Tibial nerve (tissue), 4 donors: Measurements from ENCODE around the gene WDR64. TPM values are rescaled to one million over a fixed set of nuclear protein-coding genes. Genes with fewer than 3 reads are reported as not detected.

Experiments used
- DNase-seq, 2 donors: peaks; one replicate each; pipeline ENCODE4 v3.0.0-alpha.2; 2019; ENCODE audit warnings: low spot score in 2 of 2
- H3K27ac ChIP-seq, 4 donors: fragments of 200-600 bp; sonication (generic) in 3 of 4; one replicate each; pipeline ENCODE4 v1.5.1; 2017 to 2019; ENCODE audit warnings: mild to moderate bottlenecking in 1 of 4
- H3K27me3 ChIP-seq, 2 donors: fragments of 200-600 bp; sonication (generic) in 1 of 2; one replicate each; pipeline versions ENCODE4 v1.5.1 to v1.6.0; 2017 to 2019
- H3K36me3 ChIP-seq, 3 donors: fragments of 200-600 bp; sonication (generic); one replicate each; pipeline ENCODE4 v1.5.1; 2018 to 2019
- H3K4me1 ChIP-seq, 4 donors: fragments of 200-600 bp; sonication (generic) in 3 of 4; one replicate each; pipeline ENCODE4 v1.5.1; 2017 to 2019
- H3K4me3 ChIP-seq, 4 donors: fragments of 200-600 bp; sonication (generic) in 3 of 4; one replicate each; pipeline ENCODE4 v1.5.1; 2017 to 2019; ENCODE audit warnings: mild to moderate bottlenecking in 1 of 4, moderate library complexity in 1 of 4
- H3K9me3 ChIP-seq, 4 donors: fragments of 200-600 bp; sonication (generic) in 3 of 4; one replicate each; pipeline ENCODE4 v1.5.1; 2017 to 2019
- EP300 ChIP-seq, 2 donors: sonication (generic); formaldehyde crosslinking; IDR thresholded peaks; one replicate each; pipeline ENCODE4 v1.6.1; 2017; ENCODE audit warnings: antibody characterized with exemption in 2 of 2, mild to moderate bottlenecking in 1 of 2
- POLR2A ChIP-seq, 2 donors: fragments of 450-650 bp; IDR thresholded peaks; one replicate each; pipeline ENCODE4 v1.6.1; 2017; ENCODE audit warnings: antibody characterized with exemption in 2 of 2, mild to moderate bottlenecking in 2 of 2, moderate library complexity in 2 of 2
- WGBS, 2 donors: methylation state at CpG; one replicate each; pipeline ENCODE4 v1.1.5; 2018; 5-methylcytosine and 5-hydroxymethylcytosine counted together
- total RNA-seq, 4 donors: library from RNA; depleted of rRNA; stranded (reverse); fragments of >200 nt; gene quantifications; one replicate each; pipeline ENCODE4 v1.1.0, GENCODE V29; 2016
- TF ChIP-seq, protein P1 (sequence below), 5 experiments: fragments of 200-600 bp in 3 of 5; fragments of 450-650 bp in 2 of 5; sonication (generic) in 3 of 5; IDR thresholded peaks; one replicate each; pipeline ENCODE4 v1.5.1; 2016 to 2019; ENCODE audit warnings: antibody characterized with exemption in 5 of 5, mild to moderate bottlenecking in 3 of 5, moderate library complexity in 2 of 5

The WDR64 gene
- total RNA-seq, 4 donors from 2014 or later = 0.42 TPM; not detected in 3

DNA sequence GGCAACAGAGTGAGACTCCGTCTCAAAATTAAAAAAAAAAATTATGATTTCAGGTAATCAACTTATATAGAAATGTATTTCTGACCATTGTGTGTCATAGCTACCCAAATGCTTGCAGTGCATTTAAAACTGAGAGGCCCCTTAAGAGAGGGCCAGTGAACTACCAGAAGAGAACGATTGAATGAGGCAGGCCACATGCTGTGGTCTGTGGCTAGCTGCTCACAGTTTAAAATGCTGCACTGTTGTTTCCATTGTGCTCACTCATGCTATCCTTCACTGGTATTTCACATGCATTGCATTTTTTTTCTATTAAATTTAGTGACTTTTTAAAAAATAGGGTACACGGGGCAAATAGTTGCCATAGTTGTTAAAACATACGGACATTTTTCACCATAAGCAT lies 37.9 kb upstream of the WDR64 start:
- DNase-seq = no peak
- 82 to 87% methylated on average over 4 of the region's 4 CpGs for WGBS, 2 donors
- no peaks in the 10 kb centered on the region for H3K27me3 ChIP-seq
- no peaks in the 10 kb centered on the region for H3K9me3 ChIP-seq
- H3K36me3 ChIP-seq = no peaks in the 10 kb centered on the region
- H3K27ac ChIP-seq = no peak overlapping the region
- peaks cover 0 to 6% (median 0%) of the 10 kb centered on the region in 4 donors for H3K4me1 ChIP-seq
- no peak overlapping the region for H3K4me3 ChIP-seq
- TF ChIP-seq POLR2A (IDR thresholded peaks at IDR 0.05) = no peak
- TF ChIP-seq, protein P1, sequence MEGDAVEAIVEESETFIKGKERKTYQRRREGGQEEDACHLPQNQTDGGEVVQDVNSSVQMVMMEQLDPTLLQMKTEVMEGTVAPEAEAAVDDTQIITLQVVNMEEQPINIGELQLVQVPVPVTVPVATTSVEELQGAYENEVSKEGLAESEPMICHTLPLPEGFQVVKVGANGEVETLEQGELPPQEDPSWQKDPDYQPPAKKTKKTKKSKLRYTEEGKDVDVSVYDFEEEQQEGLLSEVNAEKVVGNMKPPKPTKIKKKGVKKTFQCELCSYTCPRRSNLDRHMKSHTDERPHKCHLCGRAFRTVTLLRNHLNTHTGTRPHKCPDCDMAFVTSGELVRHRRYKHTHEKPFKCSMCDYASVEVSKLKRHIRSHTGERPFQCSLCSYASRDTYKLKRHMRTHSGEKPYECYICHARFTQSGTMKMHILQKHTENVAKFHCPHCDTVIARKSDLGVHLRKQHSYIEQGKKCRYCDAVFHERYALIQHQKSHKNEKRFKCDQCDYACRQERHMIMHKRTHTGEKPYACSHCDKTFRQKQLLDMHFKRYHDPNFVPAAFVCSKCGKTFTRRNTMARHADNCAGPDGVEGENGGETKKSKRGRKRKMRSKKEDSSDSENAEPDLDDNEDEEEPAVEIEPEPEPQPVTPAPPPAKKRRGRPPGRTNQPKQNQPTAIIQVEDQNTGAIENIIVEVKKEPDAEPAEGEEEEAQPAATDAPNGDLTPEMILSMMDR (IDR thresholded peaks at IDR 0.05) = no peak
- no peak for TF ChIP-seq EP300 (IDR thresholded peaks at IDR 0.05)

DNA sequence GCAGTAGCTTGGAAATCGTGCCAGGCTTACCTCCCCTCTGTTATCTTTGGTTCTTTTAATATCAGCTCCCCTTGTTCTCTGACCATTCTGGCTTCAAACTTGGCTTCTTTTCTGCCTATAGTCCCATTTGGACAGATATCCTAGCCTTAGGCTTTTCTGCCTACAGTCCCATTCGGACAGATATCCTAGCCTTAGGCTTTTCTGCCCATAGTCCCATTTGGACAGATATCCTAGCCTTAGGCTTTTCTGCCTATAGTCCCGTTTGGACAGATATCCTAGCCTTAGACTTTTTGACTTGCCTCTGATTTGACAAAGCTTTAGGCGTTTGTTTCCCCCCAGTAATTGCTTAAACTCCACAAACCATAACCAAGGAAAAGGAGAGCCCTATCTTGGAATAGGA lies 37.5 kb upstream of the WDR64 start:
- H3K36me3 ChIP-seq = no peaks in the 10 kb centered on the region
- no peak overlapping the region for H3K27ac ChIP-seq
- no peak for DNase-seq
- H3K4me1 ChIP-seq = peaks cover 0 to 6% (median 0%) of the 10 kb centered on the region in 4 donors
- H3K4me3 ChIP-seq = no peak overlapping the region
- 71 to 73% methylated on average over 4 of the region's 4 CpGs for WGBS, 2 donors
- no peak for TF ChIP-seq POLR2A (IDR thresholded peaks at IDR 0.05)
- H3K9me3 ChIP-seq = no peaks in the 10 kb centered on the region
- H3K27me3 ChIP-seq = no peaks in the 10 kb centered on the region

DNA sequence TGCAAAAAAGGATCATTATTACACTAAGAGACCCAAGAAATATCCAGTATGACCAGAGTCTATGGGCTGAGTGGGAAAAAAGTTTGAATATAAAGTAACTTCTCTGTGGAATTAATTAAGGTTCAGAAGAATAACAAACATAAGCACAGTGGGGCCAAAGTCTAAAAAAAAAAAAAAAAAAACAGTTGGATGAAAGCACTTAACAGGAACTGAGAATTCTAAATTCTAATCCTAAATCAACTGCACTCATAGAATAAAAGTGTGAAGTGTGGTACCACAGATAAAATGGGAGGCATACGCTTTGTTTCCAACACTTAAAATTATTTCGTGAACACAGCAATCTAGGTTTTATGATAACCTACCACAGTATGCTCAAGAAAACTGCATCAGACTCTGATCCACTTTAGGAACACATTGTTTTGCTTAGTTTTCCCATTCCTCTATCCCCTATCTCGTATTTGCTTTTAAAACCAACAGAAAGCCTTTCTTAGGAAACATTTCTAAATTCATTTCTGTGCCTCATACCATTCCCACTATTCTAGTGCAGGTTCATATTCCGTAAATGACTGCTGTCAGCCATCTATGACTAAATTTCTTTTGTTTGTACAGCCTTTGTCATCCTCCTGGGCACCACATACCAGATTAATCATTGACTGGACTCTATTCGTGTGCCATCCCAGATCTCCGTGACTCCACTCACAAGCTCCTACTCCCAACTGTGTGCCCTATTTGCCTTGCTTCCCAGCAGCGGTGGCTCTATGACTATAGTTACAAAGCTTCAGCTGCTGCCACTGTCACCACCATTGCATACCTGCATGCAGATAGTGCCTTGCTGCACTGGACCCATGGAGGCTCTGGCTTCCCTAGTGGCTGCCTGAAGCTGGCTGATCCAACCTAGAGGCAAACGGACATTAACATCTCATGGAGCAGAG lies 36.8 kb upstream of the WDR64 start:
- Histone ChIP-seq H3K36me3 (no peaks in the 10 kb centered on the region), H3K4me3 (no peak overlapping the region), H3K27ac (no peak overlapping the region), H3K4me1 (peaks cover 0 to 6% (median 0%) of the 10 kb centered on the region in 4 donors), H3K27me3 (no peaks in the 10 kb centered on the region), H3K9me3 (no peaks in the 10 kb centered on the region)
- WGBS, 2 donors = 84 to 86% methylated on average over 8 of the region's 8 CpGs
- DNase-seq = no peak
- TF ChIP-seq EP300 (IDR thresholded peaks at IDR 0.05) (no peak), POLR2A (IDR thresholded peaks at IDR 0.05) (no peak)
- TF ChIP-seq, protein P1 (IDR thresholded peaks at IDR 0.05) = no peak

DNA sequence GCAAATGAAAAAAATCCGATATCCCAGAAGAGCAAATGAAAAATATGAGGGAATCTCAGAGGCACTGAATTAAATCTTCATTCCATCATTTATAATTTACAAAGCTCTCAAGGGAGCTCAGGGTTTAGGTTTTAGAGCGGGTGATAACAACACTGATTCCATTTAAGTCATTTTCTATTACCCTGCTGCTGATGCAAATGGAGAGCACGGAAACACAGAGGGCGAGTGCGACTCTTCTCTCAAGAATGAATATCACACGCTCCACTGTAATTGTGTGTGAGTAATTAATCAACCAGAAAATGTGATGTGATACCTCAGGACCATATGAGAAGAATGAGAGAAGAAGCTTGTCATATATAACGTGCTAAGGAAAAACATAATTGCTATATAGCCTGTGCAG lies 34.7 kb upstream of the WDR64 start:
- no peak for DNase-seq
- no peaks in the 10 kb centered on the region for H3K27me3 ChIP-seq
- no peaks in the 10 kb centered on the region for H3K36me3 ChIP-seq
- no peak overlapping the region for H3K27ac ChIP-seq
- 92 to 99% methylated on average over 7 of the region's 7 CpGs for WGBS, 2 donors
- peaks cover 0 to 3% (median 0%) of the 10 kb centered on the region in 4 donors for H3K4me1 ChIP-seq
- no peaks in the 10 kb centered on the region for H3K9me3 ChIP-seq
- no peak overlapping the region for H3K4me3 ChIP-seq
- TF ChIP-seq EP300 (IDR thresholded peaks at IDR 0.05) (no peak), POLR2A (IDR thresholded peaks at IDR 0.05) (no peak)
- TF ChIP-seq, protein P1 (IDR thresholded peaks at IDR 0.05) = no peak

DNA sequence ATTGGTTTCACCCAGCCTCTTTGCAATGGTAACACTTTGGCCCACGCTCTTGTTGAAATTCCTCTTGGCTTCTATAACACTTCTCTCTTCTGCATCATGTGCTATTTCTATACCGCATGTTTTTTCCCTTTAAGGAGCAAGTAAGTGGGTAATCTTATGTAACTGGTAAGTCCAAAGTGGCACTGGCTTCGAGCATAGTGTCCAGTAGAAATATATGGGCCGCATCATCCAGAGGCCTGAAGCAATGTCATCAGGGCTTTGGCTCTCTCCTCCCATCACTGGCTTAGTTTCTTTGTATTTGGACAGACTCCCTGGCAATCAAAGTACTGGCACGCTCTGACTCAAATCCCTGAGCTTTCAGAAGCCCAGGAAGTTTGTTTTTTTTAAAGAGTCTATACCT lies 29.4 kb upstream of the WDR64 start:
- no peaks in the 10 kb centered on the region for H3K27me3 ChIP-seq
- TF ChIP-seq, protein P1 (IDR thresholded peaks at IDR 0.05) = no peak
- no peak for TF ChIP-seq POLR2A (IDR thresholded peaks at IDR 0.05)
- TF ChIP-seq EP300 (IDR thresholded peaks at IDR 0.05) = no peak
- no peaks in the 10 kb centered on the region for H3K9me3 ChIP-seq
- DNase-seq = no peak
- peaks cover 0 to 9% (median 0%) of the 10 kb centered on the region in 3 donors for H3K36me3 ChIP-seq
- no peaks in the 10 kb centered on the region for H3K4me1 ChIP-seq
- H3K27ac ChIP-seq = no peak overlapping the region
- 78 to 84% methylated on average over 5 of the region's 5 CpGs for WGBS, 2 donors
- no peak overlapping the region for H3K4me3 ChIP-seq
